CD14-positive monocyte (primary cell): ENCODE data around the gene PRF1. TPM values are rescaled to one million over a fixed set of nuclear protein-coding genes. Genes with fewer than 3 reads are reported as not detected.

Experiments used
- DNase-seq, 3 donors: peaks; one replicate each; pipeline ENCODE4 v3.0.0-alpha.2; 2011 to 2022
- H2AFZ ChIP-seq: 2 replicates; pipeline ENCODE4 v1.6.0; 2012; ENCODE audit warnings: mild to moderate bottlenecking, low read depth, low read length, inconsistent platforms; ENCODE audit not compliant: insufficient read depth, poor library complexity, severe bottlenecking
- H3K27ac ChIP-seq, 2 donors: 1 replicate in 1 of 2; 2 replicates in 1 of 2; pipeline ENCODE4 v1.5.1; 2012 to 2013; ENCODE audit warnings: low read length in 2 of 2, control low read depth in 1 of 2, inconsistent platforms in 1 of 2, low read depth in 1 of 2, mild to moderate bottlenecking in 1 of 2
- H3K27me3 ChIP-seq, 2 donors: one replicate each; pipeline versions ENCODE4 v1.6.0 to v1.6.1; 2011 to 2013; ENCODE audit warnings: low read length in 2 of 2; ENCODE audit not compliant: control insufficient read depth in 2 of 2, insufficient read depth in 2 of 2
- H3K36me3 ChIP-seq, 2 donors: replicated peaks in 1 of 2; 1 replicate in 1 of 2; 2 replicates in 1 of 2; pipeline versions ENCODE4 v1.5.1 to v1.6.1; 2012 to 2013; ENCODE audit warnings: low read length in 2 of 2, control low read depth in 1 of 2, inconsistent platforms in 1 of 2, mild to moderate bottlenecking in 1 of 2; ENCODE audit not compliant: insufficient read depth in 2 of 2, control insufficient read depth in 1 of 2
- H3K4me1 ChIP-seq, 2 donors: 1 replicate in 1 of 2; 2 replicates in 1 of 2; pipeline versions ENCODE4 v1.5.1 to v1.6.1; 2012 to 2013; ENCODE audit warnings: low read length in 2 of 2, control low read depth in 1 of 2, inconsistent platforms in 1 of 2, mild to moderate bottlenecking in 1 of 2, moderate library complexity in 1 of 2; ENCODE audit not compliant: insufficient read depth in 2 of 2, control insufficient read depth in 1 of 2
- H3K4me2 ChIP-seq: replicated peaks from 2 replicates; pipeline ENCODE3; 2012; ENCODE audit warnings: low read length, moderate library complexity, mild to moderate bottlenecking; ENCODE audit not compliant: poor library complexity, severe bottlenecking; ENCODE audit errors: extremely low read depth
- H3K4me3 ChIP-seq, 3 experiments: fragments of 200-600 bp in 1 of 3; sonication (generic) in 1 of 3; replicated peaks in 1 of 3; 1 replicate in 2 of 3; 2 replicates in 1 of 3; pipeline ENCODE4 v1.5.1; 2011 to 2013; ENCODE audit warnings: low read length in 3 of 3, mild to moderate bottlenecking in 3 of 3, control low read depth in 2 of 3, low read depth in 2 of 3, inconsistent platforms in 1 of 3, moderate library complexity in 1 of 3
- H3K79me2 ChIP-seq: 2 replicates; pipeline ENCODE4 v1.6.0; 2012; ENCODE audit warnings: mild to moderate bottlenecking, control low read depth, inconsistent platforms, low read length, moderate library complexity; ENCODE audit not compliant: insufficient read depth
- H3K9ac ChIP-seq: 2 replicates; pipeline ENCODE4 v1.6.0; 2017; ENCODE audit warnings: low read length, mild to moderate bottlenecking; ENCODE audit not compliant: insufficient read depth, poor library complexity, severe bottlenecking
- H3K9me3 ChIP-seq, 2 donors: replicated peaks in 1 of 2; 1 replicate in 1 of 2; 2 replicates in 1 of 2; pipeline versions ENCODE4 v1.5.1 to v1.6.1; 2012 to 2013; ENCODE audit warnings: low read length in 2 of 2, control low read depth in 1 of 2; ENCODE audit not compliant: control insufficient read depth in 1 of 2, insufficient read depth in 1 of 2
- H4K20me1 ChIP-seq: 2 replicates; pipeline ENCODE4 v1.6.0; 2012; ENCODE audit warnings: mild to moderate bottlenecking, low read length, control low read depth, moderate library complexity; ENCODE audit not compliant: insufficient read depth
- H3K27ac Mint-ChIP-seq, 7 donors: one replicate each; pipeline ENCODE4 v1.8.0; 2020; ENCODE audit warnings: mild to moderate bottlenecking in 7 of 7, mixed read lengths in 7 of 7, moderate library complexity in 6 of 7, inconsistent platforms in 2 of 7
- H3K27me3 Mint-ChIP-seq, 3 donors: one replicate each; pipeline ENCODE4 v1.8.0; 2021 to 2022; ENCODE audit warnings: low read depth in 3 of 3, mild to moderate bottlenecking in 3 of 3, mixed read lengths in 3 of 3, moderate library complexity in 3 of 3, inconsistent platforms in 1 of 3
- H3K36me3 Mint-ChIP-seq, 2 donors: one replicate each; pipeline ENCODE4 v1.8.0; 2020; ENCODE audit warnings: mixed read lengths in 2 of 2, inconsistent platforms in 1 of 2, mild to moderate bottlenecking in 1 of 2
- H3K4me1 Mint-ChIP-seq: one replicate; pipeline ENCODE4 v1.8.0; 2020; ENCODE audit warnings: mild to moderate bottlenecking, mixed read lengths
- H3K4me3 Mint-ChIP-seq, 2 donors: one replicate each; pipeline ENCODE4 v1.8.0; 2020; ENCODE audit warnings: mild to moderate bottlenecking in 2 of 2, mixed read lengths in 2 of 2, moderate library complexity in 1 of 2
- H3K9me3 Mint-ChIP-seq, 7 donors: one replicate each; pipeline ENCODE4 v1.8.0; 2020 to 2022; ENCODE audit warnings: mixed read lengths in 7 of 7, mild to moderate bottlenecking in 6 of 7, moderate library complexity in 6 of 7, inconsistent platforms in 2 of 7
- WGBS: methylation state at CpG from one replicate; pipeline ENCODE4 v1.1.5; 2013; ENCODE audit warnings: missing lambda C conversion rate; ENCODE audit not compliant: insufficient coverage; 5-methylcytosine and 5-hydroxymethylcytosine counted together
- intact Hi-C, 2 donors: fragments of 100-400 bp; cut with micrococcal nuclease; formaldehyde crosslinking; loops; one replicate each; pipeline versions ENCODE4 v1.15.0 to v1.15.1; 2023
- polyA plus RNA-seq, 3 donors: library from polyadenylated mRNA; depleted of rRNA in 1 of 3; unstranded in 2 of 3; stranded (reverse) in 1 of 3; fragments of 300-500 nt in 2 of 3; fragments of >200 nt in 1 of 3; fragmentation: Illumina TruSeq in 2 of 3; gene quantifications; 1 replicate in 2 of 3; 2 replicates in 1 of 3; pipeline ENCODE4 v1.2.3, GENCODE V29; 2012 to 2021
- TF ChIP-seq, protein P1 (sequence below): fragments of 200-600 bp; IDR thresholded peaks from one replicate; pipeline ENCODE4 v1.8.0; 2022; ENCODE audit warnings: antibody characterized with exemption, mild to moderate bottlenecking

PRF1 gene
- polyA plus RNA-seq, 3 donors = 0.09 to 2.7 (median 2.4) TPM

- H2AFZ ChIP-seq = no peak overlapping the region
- H3K4me2 ChIP-seq = no peak overlapping the region
- TF ChIP-seq, protein P1, sequence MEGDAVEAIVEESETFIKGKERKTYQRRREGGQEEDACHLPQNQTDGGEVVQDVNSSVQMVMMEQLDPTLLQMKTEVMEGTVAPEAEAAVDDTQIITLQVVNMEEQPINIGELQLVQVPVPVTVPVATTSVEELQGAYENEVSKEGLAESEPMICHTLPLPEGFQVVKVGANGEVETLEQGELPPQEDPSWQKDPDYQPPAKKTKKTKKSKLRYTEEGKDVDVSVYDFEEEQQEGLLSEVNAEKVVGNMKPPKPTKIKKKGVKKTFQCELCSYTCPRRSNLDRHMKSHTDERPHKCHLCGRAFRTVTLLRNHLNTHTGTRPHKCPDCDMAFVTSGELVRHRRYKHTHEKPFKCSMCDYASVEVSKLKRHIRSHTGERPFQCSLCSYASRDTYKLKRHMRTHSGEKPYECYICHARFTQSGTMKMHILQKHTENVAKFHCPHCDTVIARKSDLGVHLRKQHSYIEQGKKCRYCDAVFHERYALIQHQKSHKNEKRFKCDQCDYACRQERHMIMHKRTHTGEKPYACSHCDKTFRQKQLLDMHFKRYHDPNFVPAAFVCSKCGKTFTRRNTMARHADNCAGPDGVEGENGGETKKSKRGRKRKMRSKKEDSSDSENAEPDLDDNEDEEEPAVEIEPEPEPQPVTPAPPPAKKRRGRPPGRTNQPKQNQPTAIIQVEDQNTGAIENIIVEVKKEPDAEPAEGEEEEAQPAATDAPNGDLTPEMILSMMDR = no peak
- peaks cover 4 to 9% of the 10 kb centered on the region in 2 donors for H3K4me1 ChIP-seq
- Mint-ChIP-seq H3K27me3 (peaks cover 3 to 9% (median 6%) of the 10 kb centered on the region in 3 donors), H3K9me3 (peaks cover 0 to 2% (median 0%) of the 10 kb centered on the region in 7 donors), H3K36me3 (no peaks in the 10 kb centered on the region), H3K27ac (peak overlapping the region in 1 of 7 donors; percentile 32), H3K4me3 (peak overlapping the region in 1 of 2 donors; percentile 55), H3K4me1 (peaks cover 12% of the 10 kb centered on the region)
- no peaks in the 10 kb centered on the region for H4K20me1 ChIP-seq
- no peak overlapping the region for H3K9ac ChIP-seq
- H3K9me3 ChIP-seq = no peaks in the 10 kb centered on the region
- intact Hi-C loops = no loop called here
- H3K79me2 ChIP-seq = no peaks in the 10 kb centered on the region
- no peaks in the 10 kb centered on the region for H3K36me3 ChIP-seq
- H3K27me3 ChIP-seq = no peaks in the 10 kb centered on the region
- DNase-seq = no peak
- WGBS = no CpG with 5 or more reads among the region's 5 CpGs
- no peak overlapping the region for H3K27ac ChIP-seq
- H3K4me3 ChIP-seq = no peak overlapping the region
Measured at GRCh38 chr10:70595566-70596016, 7.0 kb downstream of the PRF1 start.

DNA sequence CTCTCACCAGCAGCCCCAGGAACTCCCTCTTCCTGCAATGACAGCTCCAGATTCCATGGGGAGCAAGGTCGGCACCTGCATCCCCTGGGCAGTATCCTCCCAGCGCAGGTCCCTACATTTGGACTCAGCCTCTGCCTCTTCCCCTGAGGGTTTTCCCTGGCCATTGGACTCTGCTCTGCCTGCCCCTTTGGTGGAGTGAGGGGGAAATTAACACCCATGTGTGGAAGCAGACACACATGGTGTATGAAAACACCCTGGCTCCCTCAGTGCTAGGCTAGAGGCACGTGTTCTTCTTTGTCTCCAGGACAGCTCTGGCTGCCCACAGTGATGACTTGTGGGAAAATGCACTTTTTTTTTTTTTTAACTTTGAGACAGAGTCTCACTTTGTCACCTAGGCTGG is 8.4 kb downstream of the PRF1 start:
- H3K79me2 ChIP-seq = no peaks in the 10 kb centered on the region
- H3K27ac Mint-ChIP-seq = no peak overlapping the region
- WGBS = 100% methylated on average over 2 of the region's 3 CpGs
- no peaks in the 10 kb centered on the region for H3K9me3 ChIP-seq
- no peak overlapping the region for H3K4me2 ChIP-seq
- no peak overlapping the region for H3K4me3 ChIP-seq
- TF ChIP-seq, protein P1 = no peak
- H3K4me1 ChIP-seq = peaks cover 4 to 9% of the 10 kb centered on the region in 2 donors
- no peaks in the 10 kb centered on the region for H3K36me3 Mint-ChIP-seq
- H2AFZ ChIP-seq = no peak overlapping the region
- peaks cover 12% of the 10 kb centered on the region for H3K4me1 Mint-ChIP-seq
- intact Hi-C loops = no loop called here
- H4K20me1 ChIP-seq = no peaks in the 10 kb centered on the region
- DNase-seq = no peak
- H3K36me3 ChIP-seq = no peaks in the 10 kb centered on the region
- H3K27ac ChIP-seq = no peak overlapping the region
- H3K9ac ChIP-seq = no peak overlapping the region
- no peak overlapping the region for H3K4me3 Mint-ChIP-seq
- peaks cover 3 to 9% (median 6%) of the 10 kb centered on the region in 3 donors for H3K27me3 Mint-ChIP-seq
- H3K27me3 ChIP-seq = no peaks in the 10 kb centered on the region
- H3K9me3 Mint-ChIP-seq = peaks cover 0 to 2% (median 0%) of the 10 kb centered on the region in 7 donors
